Hematopoietic multipotent progenitor cell treated with erythropoietin and hydrocortisone succinate and interleukin-3 and kit ligand, for 4 days (in vitro differentiated cells): ENCODE measurements around the gene PRELID3B.

Source experiments
- DNase-seq: peaks from one replicate; pipeline ENCODE4 v3.0.0-alpha.2; 2015

Gene PRELID3B

GRCh38 chr20:59007665-59008511 lies 34.7 kb downstream of the PRELID3B start:
- peak; percentile 87 for DNase-seq

GRCh38 chr20:59006864-59007664 lies 35.5 kb downstream of the PRELID3B start, which contains the start of gene CTSZ:
Gene CTSZ, minus strand, starts transcription at chr20:59007254. Its CDS starts 126 bp downstream, at chr20:59007128.
- peak; percentile 76 for DNase-seq

- no peak for DNase-seq
Observed at GRCh38 chr20:59006167-59006863, 36.3 kb downstream of the PRELID3B start.

- no peak for DNase-seq
Observed at GRCh38 chr20:59005523-59006166, 36.9 kb downstream of the PRELID3B start.

GRCh38 chr20:59004763-59005522 lies 37.6 kb downstream of the PRELID3B start:
- peak; percentile 84 for DNase-seq

GRCh38 chr20:59004493-59004762 lies 38.2 kb downstream of the PRELID3B start:
- DNase-seq: peak; percentile 60

- DNase-seq: no peak
Observed at GRCh38 chr20:59003836-59004492, 38.6 kb downstream of the PRELID3B start.

GRCh38 chr20:59002874-59003399 lies 39.6 kb downstream of the PRELID3B start:
- no peak for DNase-seq

- no peak for DNase-seq
Observed at GRCh38 chr20:59002388-59002787, 40.2 kb downstream of the PRELID3B start.

GRCh38 chr20:59001449-59002171 lies 41.0 kb downstream of the PRELID3B start:
- no peak for DNase-seq

GRCh38 chr20:59001068-59001448 lies 41.5 kb downstream of the PRELID3B start:
- no peak for DNase-seq

GRCh38 chr20:59000326-59000725 lies 42.3 kb downstream of the PRELID3B start:
- DNase-seq: no peak

GRCh38 chr20:58998656-58999055 lies 43.9 kb downstream of the PRELID3B start:
- no peak for DNase-seq

- no peak for DNase-seq
Observed at GRCh38 chr20:58997141-58997770, 45.3 kb downstream of the PRELID3B start.

- DNase-seq: no peak
Observed at GRCh38 chr20:58996226-58996611, 46.4 kb downstream of the PRELID3B start.

- DNase-seq: no peak
Observed at GRCh38 chr20:58995461-58996225, 46.9 kb downstream of the PRELID3B start.

- DNase-seq: no peak
Observed at GRCh38 chr20:58994390-58995159, 48.0 kb downstream of the PRELID3B start.
